NCI-H1417 treated with DMSO at 0.1 percent for 48 hours (cell line): Measurements from ENCODE around the gene TMED6.
"Not testable (repeated sequence)": the region's sequence is repeated elsewhere in the genome, so short reads cannot be mapped to it uniquely, and the experiment has no call there.

Experiments
- DNase-seq: peaks from one replicate; lab custom pipeline; 2025; lab: John Stamatoyannopoulos, UW

The TMED6 gene

DNA sequence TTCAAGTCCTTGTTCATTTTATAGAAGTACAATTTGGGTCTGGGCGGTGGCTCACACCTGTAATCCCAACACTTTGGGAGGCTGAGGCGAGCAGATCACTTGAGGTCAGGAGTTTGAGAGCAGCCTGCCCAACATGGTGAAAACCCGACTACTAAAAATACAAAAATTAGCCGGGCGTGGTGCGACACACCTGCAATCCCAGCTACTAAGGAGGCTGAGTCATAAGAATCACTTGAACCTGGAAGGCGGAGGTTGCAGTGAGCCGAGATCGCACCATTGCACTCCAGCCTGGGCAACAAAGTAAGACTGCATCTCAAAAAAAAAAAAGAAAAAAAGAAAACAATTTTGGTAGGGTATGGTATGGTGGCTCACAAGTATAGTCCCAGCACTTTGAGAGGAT lies 8.5 kb upstream of the TMED6 start:
- DNase-seq = not testable (repeated sequence)

DNA sequence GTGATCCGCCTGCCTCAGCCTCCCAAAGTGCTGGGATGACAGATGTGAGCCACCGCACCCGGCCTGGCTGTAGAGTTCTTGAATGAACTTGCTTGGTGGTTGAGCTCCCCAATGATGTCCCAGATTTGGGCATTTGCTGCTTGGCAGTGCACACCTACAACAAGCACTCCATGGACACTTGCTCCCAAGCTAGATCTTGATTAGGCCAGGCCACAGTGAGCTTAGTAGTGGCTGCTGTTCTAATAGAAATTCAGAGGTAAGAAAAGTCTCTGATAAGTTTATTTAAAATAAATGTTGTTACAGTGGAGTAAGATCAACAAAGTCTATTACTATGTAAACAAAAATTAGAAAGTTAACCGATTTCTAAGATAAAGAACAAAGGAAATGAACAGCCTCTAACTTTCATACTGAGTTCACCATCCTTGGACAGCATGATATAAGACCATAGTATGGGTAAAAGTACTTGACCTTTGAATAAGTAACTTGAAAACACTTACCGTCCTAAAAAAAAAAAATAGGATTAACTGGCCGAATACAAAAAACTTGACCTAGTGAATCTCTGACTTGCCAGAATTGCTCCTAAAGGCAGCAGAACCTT lies 951 bp downstream of the TMED6 start:
- DNase-seq = no peak

DNA sequence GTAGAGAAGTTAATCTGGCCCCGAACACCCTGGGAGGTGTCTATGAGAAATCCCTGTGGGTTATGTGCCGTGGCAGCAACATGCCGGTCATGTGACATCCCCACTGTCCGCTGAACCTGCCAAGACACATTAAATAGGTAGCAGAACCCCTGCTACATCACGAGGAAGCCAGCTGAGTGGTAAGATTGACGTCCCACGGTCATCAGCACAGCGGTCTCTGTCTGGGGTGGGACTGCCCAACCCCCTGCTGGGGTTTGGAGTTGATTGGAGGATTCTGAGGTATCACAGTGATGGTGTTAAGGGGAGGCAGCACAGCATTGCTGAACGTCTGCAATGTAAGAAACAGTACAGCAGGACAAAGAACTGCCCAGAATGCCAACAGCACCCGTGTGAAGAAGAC lies 2.0 kb downstream of the TMED6 start:
- no peak for DNase-seq

DNA sequence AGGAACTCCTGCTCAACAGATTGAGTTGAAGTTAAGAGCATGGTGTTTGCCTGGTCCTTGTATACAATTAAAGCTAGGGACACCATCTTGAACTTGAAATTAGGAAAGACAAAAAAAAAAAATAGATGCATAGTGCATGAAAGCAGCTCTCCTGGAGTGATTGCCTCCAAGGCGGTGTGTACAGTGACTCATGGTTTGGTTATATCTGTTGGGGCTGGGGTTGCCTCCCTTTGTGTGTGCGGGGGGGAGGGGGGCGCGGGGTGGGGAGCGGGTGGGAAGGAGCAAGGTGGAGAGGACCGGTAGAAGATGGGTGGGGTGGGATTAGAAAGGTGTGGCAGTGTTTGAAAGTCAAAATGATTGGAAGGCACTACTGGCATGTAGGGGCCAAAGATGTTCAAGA lies 3.4 kb downstream of the TMED6 start:
- DNase-seq = no peak

DNA sequence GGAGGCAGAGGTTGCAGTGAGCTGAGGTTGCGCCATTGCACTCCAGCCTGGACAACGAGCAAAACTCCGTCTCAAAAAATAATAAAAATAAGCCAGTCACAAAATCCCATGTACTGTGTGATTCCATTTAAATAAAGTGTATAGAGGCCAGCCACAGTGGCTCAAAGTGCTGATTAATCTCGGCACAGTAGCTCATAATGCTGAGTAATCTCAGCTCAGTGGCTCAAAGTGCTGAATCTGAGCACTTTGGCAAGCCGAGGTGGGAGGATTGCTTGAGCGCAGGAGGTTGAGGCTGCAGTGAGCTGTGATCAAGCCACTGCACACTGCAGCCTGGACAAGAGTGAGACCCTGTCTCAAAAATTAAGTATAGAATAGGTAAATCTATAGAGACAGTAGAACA lies 4.9 kb downstream of the TMED6 start:
- DNase-seq = no peak

DNA sequence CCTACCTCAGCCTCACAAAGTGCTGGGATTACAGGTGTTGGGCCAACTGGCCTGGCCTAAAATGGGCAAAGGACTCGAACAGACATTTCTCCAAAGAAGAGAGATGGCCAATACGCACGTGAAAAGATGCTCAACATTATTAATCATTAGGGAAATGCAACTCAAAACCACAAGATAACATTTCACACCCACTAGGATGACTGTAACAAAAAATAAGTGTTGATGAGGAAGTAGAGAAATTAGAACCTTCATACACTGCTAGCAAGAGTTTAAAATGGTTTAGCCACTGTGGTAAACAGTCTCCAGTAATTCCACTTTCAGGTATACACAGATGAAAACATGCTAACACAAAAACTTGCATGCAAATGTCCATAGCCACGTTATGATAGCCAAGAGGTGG lies 5.7 kb downstream of the TMED6 start:
- no peak for DNase-seq

DNA sequence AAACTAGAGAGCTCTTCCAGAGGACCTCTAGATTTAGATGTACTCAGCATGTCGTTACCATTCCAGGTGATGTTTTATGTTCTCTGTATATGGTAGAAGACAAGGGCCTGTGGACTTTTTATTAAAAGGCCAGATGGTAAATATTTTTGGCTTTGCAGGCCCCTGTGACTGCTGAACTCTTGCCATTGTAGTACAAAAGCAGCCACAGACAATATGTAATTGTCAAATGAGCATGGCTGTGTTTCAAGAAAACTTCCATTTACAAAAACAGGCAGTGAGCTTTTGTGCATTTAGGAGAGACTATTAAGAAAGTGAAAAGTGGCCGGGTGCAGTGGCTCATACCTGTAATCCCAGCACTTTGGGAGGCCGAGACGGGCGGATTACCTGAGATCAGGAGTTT lies 7.4 kb downstream of the TMED6 start:
- no peak for DNase-seq

DNA sequence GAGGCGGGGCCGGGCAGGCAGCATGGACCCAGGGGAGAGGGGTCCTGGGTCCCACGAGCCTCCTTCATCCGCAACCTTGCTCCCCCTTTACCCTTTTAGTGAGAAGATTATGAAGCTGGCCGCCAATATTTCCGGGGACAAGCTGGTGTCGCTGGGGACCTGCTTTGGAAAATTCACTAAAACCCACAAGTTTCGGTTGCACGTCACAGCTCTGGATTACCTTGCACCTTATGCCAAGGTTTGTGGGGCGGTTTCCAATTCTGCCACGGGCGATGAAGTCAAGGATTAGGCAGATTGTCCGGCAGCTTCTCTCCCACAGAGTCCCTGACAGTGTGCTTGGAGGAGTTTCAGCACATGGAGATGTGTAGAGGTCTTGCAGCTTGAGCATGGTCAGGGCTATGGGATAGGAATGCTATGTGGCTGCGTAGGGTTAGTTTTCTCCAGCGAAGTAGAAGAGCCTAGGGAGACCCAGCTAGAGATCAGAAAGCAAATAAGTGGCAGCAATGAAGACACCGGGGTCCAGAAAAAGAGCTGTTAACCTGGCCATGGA lies 11.4 kb downstream of the TMED6 start:
- no peak for DNase-seq

DNA sequence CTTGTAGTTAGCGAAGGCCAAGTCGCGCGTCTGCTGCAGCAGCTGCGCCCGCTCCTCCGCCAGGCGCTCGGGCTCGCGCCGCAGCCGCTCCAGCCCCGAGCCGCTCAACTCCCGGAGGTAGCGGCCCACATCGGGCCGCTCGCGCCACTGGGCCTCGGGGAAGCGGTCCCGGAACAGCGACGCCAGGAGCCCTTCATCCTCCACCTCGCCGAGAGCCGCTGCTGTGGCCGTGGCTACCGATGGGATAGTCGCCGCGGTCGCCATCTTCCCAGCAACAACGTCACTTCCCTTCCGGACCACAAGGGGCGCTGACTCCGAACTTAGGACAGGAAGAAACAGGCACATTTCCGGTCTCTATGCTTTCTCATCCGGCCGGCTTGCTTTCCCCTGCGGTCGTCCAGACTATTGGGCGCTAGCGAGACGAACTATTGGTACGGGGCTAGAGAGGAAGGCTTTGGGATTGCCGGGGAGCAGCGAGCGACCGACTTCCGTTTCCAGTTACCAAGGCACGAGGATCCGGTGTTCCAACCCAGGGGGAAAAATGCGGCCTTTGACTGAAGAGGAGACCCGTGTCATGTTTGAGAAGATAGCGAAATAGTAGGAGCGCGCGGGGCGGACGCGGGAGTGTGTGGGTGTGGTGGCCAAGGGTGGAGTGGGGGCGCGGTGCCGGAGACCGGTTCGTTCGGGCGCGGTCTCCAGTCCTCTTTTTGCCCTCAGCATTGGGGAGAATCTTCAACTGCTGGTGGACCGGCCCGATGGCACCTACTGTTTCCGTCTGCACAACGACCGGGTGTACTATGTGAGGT lies 12.1 kb downstream of the TMED6 start, which contains the start of the genes COG8 and NIP7:
COG8 (minus strand) TSS at position 276 of the 806 bp plus-strand sequence; CDS start at position 264, 12 bp downstream.
NIP7 (plus strand) TSS at position 484 of the 806 bp plus-strand sequence; CDS start at position 542, 58 bp downstream.
- DNase-seq = peak; percentile 89

DNA sequence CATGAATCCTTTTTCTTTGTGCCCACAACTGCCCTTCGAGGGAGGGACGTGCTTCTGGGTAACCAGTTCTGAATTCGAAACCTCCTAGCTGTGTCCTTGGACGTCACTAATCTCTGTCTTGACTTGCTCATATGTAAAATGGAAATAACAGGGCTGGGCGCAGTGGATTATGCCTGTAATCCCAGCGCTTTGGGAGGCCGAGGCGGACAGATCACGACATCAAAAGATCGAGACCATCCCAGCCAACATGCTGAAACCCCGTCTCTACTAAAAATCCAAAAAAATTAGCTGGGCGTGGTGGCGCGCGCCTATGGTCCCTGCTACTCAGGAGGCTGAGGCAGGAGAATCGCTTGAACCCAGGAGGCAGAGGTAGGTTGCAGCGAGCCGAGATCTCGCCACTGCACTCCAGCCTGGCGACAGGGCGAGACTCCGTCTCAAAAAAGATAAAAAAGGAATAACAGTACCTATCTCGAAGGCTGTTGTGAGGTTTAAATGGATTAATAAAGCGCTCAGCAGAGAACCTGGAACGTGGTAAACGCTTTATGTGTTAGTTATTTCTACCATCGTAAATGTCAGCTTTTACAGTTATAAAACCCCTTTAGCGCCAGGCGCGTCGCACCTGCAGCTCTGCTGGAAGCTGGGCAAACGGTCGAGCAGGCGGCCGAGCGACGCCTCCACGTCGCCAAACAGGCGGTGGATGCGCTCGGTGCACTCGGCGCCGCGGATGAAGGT lies 12.9 kb downstream of the TMED6 start:
- DNase-seq = no peak

DNA sequence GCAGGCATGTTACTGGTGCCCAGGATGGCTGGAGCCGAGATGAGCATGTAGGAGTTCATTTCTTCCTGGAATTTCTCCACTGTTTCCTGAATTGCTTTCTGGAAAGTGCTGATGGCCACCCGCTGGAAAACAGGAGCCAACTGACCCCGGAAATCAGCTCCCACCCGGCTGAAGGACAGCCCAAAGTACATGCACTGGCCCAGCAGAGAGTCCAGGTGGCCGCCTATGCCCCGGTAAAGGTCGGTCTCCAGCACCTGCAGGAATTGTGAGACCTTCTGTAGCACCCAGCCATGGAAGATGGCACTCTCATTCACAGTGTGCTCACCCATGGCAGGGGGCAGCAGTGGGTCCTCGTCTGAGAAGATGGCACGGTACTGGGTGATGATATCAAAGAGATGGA lies 16.9 kb downstream of the TMED6 start:
- DNase-seq = no peak

DNA sequence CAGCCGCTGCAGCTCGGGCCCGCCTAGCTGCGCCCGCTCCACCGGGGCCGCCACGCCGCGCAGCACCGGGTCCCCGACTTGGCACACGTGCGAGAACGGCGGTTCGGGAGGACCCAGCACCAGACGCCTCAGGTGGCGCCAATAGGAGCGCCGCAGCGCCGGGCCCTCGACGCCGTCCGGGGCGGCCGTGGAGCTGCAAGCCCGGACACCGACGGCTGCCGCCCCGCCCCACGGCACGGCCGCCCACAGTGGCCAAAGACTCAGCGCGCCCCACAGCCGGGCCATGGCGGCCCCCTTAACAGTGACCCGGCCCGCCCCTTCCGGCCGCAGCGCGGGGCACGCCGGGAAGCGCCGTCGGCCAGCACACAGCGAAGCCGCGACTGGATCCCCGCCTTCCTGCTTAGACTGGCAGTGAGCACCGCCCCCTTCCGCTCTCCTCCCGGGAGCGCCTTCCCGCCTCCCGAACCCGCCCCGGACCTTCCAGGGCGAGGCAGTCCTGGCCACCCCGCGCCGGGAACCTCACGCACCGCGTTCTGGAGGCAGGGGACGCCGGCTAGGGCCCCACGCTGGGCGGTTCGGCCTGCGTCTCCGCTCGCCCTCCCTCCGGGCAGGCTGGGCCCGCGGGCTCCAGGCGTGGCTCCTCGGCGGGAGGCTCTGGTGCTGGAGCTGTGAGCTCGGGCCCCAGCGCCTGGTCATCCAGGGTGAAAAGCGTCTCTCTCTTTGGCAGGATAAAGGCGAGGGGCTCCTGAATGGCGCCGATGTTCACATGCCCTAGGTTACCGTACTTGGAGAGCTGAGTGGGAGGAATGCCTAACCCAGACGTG lies 21.1 kb downstream of the TMED6 start, which contains the start of gene PDF:
PDF (minus strand) TSS at position 303 of the 824 bp plus-strand sequence; CDS start at position 285, 18 bp downstream.
- DNase-seq = peak; percentile 47

DNA sequence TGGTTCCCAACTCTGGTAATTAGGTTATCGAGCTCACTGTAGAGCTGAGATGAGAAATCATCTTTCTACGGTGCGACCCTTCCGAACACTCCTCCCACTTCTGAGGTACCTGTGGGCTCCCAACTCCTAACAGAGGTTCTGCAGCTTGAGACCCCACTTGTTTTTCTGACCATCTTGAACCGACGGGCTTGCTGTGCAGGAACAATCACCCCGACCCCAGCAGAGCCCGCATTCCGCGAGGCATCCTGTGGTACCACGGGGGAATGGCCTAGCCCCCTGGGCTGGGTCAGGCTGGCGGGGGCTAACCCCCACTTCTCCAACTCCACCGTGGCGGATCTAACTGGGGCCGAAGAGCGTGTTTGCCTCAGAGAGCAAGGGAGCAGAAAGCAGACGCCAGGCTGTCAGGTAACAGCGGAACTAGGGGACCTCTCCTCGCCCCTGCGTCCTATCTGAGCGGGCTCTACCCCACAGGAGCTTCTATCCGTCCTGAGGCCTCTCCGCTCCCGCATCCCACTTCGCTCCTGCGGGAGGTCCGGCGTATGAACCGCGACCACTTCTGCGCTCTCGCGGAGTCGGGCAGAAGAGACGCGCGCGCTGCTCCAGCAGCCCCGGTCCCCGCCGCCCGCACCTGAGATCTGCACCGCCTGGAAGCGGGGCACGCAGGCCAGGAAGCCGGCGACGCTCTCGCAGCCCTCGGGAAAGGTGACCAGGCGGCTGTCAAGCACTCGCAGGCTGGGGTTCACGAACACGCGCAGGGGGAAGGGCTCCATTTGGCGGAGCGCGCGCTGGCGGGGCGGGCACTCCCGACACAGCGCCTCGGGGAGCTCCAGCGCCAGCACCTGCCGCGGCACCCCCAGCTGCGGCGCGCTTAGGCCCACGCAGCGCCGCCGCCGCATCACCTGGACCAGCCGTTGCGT lies 22.0 kb downstream of the TMED6 start:
- DNase-seq = no peak

DNA sequence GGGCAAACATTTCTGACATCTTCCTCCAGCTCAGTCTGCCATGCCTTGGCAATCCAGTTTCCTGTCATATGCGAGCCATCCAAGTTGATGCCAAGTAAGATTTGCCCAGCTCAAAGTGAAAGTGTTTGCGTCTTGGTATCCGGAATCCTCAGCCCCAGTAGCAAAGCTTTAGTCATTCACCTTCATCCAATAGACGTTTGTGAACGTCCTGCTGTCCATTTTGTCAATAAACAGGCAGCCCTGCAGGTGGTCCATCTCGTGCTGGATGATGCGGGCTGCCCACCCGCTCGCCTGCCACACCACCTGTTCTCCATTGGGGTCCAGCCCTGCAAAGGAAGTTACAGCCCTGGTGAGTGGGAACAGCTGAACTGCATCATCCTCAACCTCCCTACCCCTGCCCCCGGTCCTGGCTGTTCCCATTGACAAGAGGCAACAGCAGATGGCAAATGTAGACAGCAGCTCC lies 22.7 kb downstream of the TMED6 start:
- no peak for DNase-seq

DNA sequence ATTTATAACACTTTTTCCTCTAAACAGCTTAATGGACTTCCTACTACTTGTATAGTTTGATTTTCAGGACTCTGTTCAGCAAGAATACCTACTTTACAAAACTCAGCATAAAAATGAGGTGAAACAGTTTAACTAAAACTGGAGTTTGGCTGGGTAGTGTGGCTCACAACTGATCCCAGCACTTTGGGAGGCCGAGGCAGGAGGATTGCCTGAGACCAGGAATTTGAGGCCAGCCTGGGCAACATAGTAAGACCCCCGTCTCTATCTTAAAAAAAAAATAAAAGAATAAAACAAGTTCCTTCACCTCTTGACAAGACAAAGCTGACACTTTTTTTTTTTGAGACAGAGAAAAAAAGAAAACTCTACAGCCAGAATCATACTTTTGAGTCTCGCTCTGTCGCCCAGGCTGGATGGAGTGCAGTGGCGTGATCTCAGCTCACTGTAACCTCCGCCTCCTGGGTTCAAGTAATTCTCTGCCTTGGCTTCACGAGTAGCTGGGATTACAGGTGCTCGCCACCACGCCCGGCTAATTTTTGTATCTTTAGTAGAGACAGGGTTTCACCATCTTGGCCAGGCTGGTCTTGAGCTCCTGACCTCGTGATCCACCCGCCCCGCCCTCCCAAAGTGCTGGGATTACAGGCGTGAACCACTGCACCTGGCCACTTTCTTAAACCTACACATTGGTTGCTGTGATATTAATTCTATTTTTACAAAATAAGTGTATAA lies 23.8 kb downstream of the TMED6 start:
- no peak for DNase-seq

DNA sequence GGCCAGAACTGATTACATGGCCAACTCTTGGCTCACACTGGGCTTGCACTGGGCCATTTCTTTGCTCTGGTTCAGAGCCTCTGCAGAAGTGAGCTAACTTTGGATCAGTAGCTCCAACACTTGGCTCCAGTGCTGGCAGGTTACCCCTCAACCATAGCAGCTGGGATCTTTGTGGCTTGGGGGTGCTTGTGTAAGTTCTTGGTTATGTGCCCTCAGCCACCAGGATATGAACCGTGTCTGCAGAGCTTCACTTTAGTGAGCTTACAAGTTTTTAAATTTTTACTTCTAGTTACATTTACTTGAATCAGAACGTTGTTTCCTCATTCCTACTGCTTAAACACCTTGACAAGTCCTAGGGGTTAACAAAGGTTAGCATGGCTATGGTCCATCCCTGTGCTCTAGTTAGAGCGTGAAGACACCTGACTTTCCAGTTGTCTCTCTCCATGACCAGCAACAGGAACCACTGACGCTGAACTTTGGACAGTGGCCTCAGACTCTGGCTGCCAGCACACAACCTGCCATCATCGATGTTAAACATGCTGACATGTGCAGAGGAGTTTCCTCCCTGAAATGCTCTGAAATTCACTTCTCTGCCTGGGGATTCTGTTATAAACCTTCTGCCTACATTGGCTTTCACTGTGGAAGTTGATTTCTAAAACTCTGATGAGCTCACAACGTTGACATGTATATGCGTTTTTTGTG lies 25.3 kb downstream of the TMED6 start:
- DNase-seq = no peak

DNA sequence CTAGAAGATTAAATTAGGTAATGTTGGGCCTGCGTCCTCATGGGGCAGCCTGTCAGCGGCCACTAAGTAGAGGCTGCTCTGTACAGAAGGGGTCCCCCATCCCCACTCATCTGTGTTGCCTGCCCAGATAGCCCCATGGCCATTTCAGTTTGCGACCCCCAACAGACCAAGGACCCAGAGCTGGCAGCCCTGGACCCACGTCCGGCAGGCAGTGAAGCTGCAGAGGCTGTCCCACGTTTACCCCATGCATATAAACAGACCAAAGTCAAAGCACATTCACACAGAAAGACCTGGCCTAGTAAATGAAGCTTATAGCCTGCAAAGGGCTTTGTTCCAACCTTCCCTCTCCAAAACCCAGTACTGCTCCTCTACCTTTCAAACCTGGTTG lies 25.8 kb downstream of the TMED6 start:
- DNase-seq = no peak

DNA sequence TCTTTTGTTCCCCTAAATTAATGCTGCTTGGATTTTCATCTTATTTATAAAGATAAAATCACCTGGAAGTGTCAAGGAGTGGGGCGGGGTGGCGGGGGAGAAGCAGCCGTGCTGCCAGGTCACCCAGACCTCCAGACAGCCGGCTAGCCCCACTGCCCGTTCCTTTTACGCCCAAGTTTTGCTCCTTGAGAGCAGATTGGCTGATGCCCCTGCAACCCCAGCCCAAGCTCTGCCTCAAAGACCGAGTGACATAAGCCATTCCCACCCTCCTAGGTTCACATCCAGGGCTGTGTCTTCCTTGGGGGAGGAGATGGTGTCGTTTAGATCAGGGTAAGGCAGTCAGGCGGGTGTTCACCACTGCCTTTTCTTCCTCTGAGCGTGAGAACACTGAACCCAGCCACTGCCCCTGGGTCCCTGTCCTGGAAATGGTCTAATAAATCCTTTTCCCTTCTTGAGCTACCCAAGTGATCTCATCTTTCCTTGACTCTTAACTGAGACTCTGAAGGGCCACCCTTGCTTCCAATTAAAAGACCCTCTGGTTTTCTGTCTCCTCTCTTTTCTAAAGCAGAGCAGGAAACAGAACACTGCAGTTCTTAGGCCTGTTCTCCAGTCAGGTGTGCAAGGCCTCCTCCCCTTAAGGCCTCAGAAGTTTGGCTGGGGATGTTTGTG lies 26.9 kb downstream of the TMED6 start:
- DNase-seq = no peak
